ENCODE measurements around the gene CDK6. TPM values are rescaled to one million over a fixed set of nuclear protein-coding genes. Genes with fewer than 3 reads are reported as not detected.

The CDK6 gene
- total and polyA plus RNA-seq, 9 of the 15 experiments (the other 6 are each of a cell fraction or from before 2014, with no cell fraction given) = 7.6 to 109 (median 44.4) TPM

- 69% methylated on average over 4 of the region's 4 CpGs for WGBS (ENCODE audit: insufficient coverage, low coverage, missing lambda C conversion rate)
- H4K20me1 ChIP-seq (replicated peaks; ENCODE audit: control insufficient read depth, insufficient read depth, low read length) = no peaks in the 10 kb centered on the region
- CTCF ChIA-PET (ENCODE audit: low intra/inter-chr PET ratio) = no interaction called here
- H3K27me3 ChIP-seq (ENCODE audit: control insufficient read depth in 2 of 2, insufficient read depth in 2 of 2, low read length in 2 of 2) = no peaks in the 10 kb centered on the region
- no TSS peak for BruUV-seq (replicated peaks)
- no peaks in the 10 kb centered on the region for H3K79me2 ChIP-seq (ENCODE audit: control insufficient read depth, insufficient read depth, low read length)
- no peaks in the 10 kb centered on the region for H3K9me1 ChIP-seq (ENCODE audit: control insufficient read depth, insufficient read depth, low read length)
- no peaks in the 10 kb centered on the region; a peak in 2 of 5 replicates for H3K4me1 ChIP-seq (replicated peaks in 1 of 2; ENCODE audit: control insufficient read depth in 2 of 2, insufficient read depth in 2 of 2, low read length in 2 of 2)
- no peak for FAIRE-seq
- intact Hi-C loops (cut with micrococcal nuclease) = no loop called here
- H3K4me3 ChIP-seq = no peak overlapping the region
- H3K36me3 ChIP-seq (ENCODE audit: control insufficient read depth, insufficient read depth, low read length) = peaks cover 16% of the 10 kb centered on the region
- POLR2A ChIA-PET = no interaction called here
- no peak overlapping the region for H3K9ac ChIP-seq (ENCODE audit: insufficient read depth in 1 of 2, low read depth in 2 of 2, low read length in 2 of 2)
- H3K4me2 ChIP-seq (ENCODE audit: insufficient read depth, low read length) = no peak overlapping the region
- H2AFZ ChIP-seq (ENCODE audit: low read depth, low read length) = no peak overlapping the region
- ATAC-seq = no peak
- no peak overlapping the region for H3K27ac ChIP-seq (ENCODE audit: extremely low read depth, low read depth, low read length)
- in situ Hi-C loops (cut with MboI) = no loop called here
- DNase-seq (ENCODE audit: extremely low read depth in 1 of 4, low spot score in 3 of 4) = no peak
- TF ChIP-seq EP400 (IDR thresholded peaks at IDR 0.05) (no peak), TAL1 (IDR thresholded peaks at IDR 0.05) (no peak), RAD21 (CRISPR knock-in tag; conservative IDR thresholded peaks at IDR 0.05 in 1 of 2, IDR thresholded peaks at IDR 0.05 in 1 of 2) (no peak), ZFP91 (CRISPR knock-in tag; IDR thresholded peaks at IDR 0.05) (no peak), LEF1 (IDR thresholded peaks at IDR 0.05) (no peak), ZNF507 (tag; conservative IDR thresholded peaks at IDR 0.05) (no peak), ZBTB1 (CRISPR knock-in tag; IDR thresholded peaks at IDR 0.05; ENCODE audit: borderline replicate concordance, low read depth) (no peak), NCOA2 (IDR thresholded peaks at IDR 0.05; ENCODE audit: partially characterized antibody in 2 of 2) (no peak), FOSL1 (tag; conservative IDR thresholded peaks at IDR 0.05) (no peak), ZNF668 (CRISPR knock-in tag; IDR thresholded peaks at IDR 0.05) (no peak), NCOA1 (IDR thresholded peaks at IDR 0.05; ENCODE audit: low read depth) (no peak), NCOR1 (IDR thresholded peaks at IDR 0.05) (no peak), ZNF3 (CRISPR knock-in tag; IDR thresholded peaks at IDR 0.05) (no peak), HLTF (IDR thresholded peaks at IDR 0.05) (no peak), CHD4 (IDR thresholded peaks at IDR 0.05; ENCODE audit: insufficient read depth, insufficient replicate concordance, low read depth, low read length, poor library complexity, severe bottlenecking) (no peak), SMARCA5 (IDR thresholded peaks at IDR 0.05) (no peak)
- no peaks in the 10 kb centered on the region for H3K9me3 ChIP-seq (replicated peaks; ENCODE audit: control insufficient read depth, insufficient read depth, low read depth, low read length)
These were observed 177.7 kb downstream of the CDK6 start for GRCh38 chr7:92658671-92659070.

Measured in K562 (cell line).